GM18870 (cell line): ENCODE data around the gene SSBP4.

Source experiments
- ATAC-seq: cut with Tn5 transposase; IDR thresholded peaks from one replicate; pipeline ENCODE4 v1.9.1; 2021; ENCODE audit warnings: moderate library complexity; ENCODE audit not compliant: unreplicated experiment

SSBP4 gene

GRCh38 chr19:18441804-18442788, 22.9 kb downstream of the SSBP4 start:
- no peak for ATAC-seq

- ATAC-seq, result no peak
Measured at GRCh38 chr19:18442941-18443340, 23.7 kb downstream of the SSBP4 start.

GRCh38 chr19:18443406-18443805, 24.2 kb downstream of the SSBP4 start:
- ATAC-seq, result no peak

GRCh38 chr19:18443831-18444230, 24.6 kb downstream of the SSBP4 start:
- ATAC-seq, result no peak

GRCh38 chr19:18444513-18444912, 25.3 kb downstream of the SSBP4 start:
- ATAC-seq, result no peak

GRCh38 chr19:18445262-18445948, 26.2 kb downstream of the SSBP4 start:
- ATAC-seq, result no peak

GRCh38 chr19:18446145-18446810, 27.1 kb downstream of the SSBP4 start:
- no peak for ATAC-seq

- ATAC-seq, result no peak
Measured at GRCh38 chr19:18446811-18447359, 27.7 kb downstream of the SSBP4 start.

GRCh38 chr19:18449552-18449951, 30.4 kb downstream of the SSBP4 start:
- ATAC-seq, result no peak

GRCh38 chr19:18450021-18450930, 31.1 kb downstream of the SSBP4 start:
- no peak for ATAC-seq

- no peak for ATAC-seq
Measured at GRCh38 chr19:18450931-18451836, 32.0 kb downstream of the SSBP4 start.

GRCh38 chr19:18452386-18452785, 33.2 kb downstream of the SSBP4 start:
- ATAC-seq, result no peak

- ATAC-seq, result no peak
Measured at GRCh38 chr19:18453269-18454024, 34.2 kb downstream of the SSBP4 start.

GRCh38 chr19:18456279-18456678, 37.1 kb downstream of the SSBP4 start:
- ATAC-seq, result no peak

- no peak for ATAC-seq
Measured at GRCh38 chr19:18456974-18457373, 37.8 kb downstream of the SSBP4 start.

- no peak for ATAC-seq
Measured at GRCh38 chr19:18457483-18458331, 38.5 kb downstream of the SSBP4 start.

GRCh38 chr19:18460900-18461299, 41.7 kb downstream of the SSBP4 start:
- ATAC-seq, result no peak
